HG02588 (cell line): Measurements from ENCODE around the gene TDRD9.

Experiments used
- ATAC-seq: cut with Tn5 transposase; IDR thresholded peaks from one replicate; pipeline ENCODE4 v1.9.1; 2021; ENCODE audit warnings: mild to moderate bottlenecking, moderate library complexity; ENCODE audit not compliant: unreplicated experiment

Gene TDRD9

GRCh38 chr14:104100171-104101085 is 172.2 kb downstream of the TDRD9 start:
- ATAC-seq = no peak

GRCh38 chr14:104101086-104101621 is 172.9 kb downstream of the TDRD9 start:
- ATAC-seq = no peak

- ATAC-seq = no peak
Observed at GRCh38 chr14:104101651-104102281, 173.5 kb downstream of the TDRD9 start.
